ENCODE data around the gene RGL4.
"Not testable (repeated sequence)": the region's sequence is repeated elsewhere in the genome, so short reads cannot be mapped to it uniquely, and the experiment has no call there.

The RGL4 gene

GRCh38 chr22:23728108-23728507, 37.3 kb downstream of the RGL4 start:
- not testable (repeated sequence) for DNase-seq (ENCODE audit: extremely low read depth in 1 of 2, low read depth in 1 of 2)

GRCh38 chr22:23737696-23738095, 46.9 kb downstream of the RGL4 start:
- DNase-seq (ENCODE audit: extremely low read depth in 1 of 2, low read depth in 1 of 2) = no peak

- DNase-seq (ENCODE audit: extremely low read depth in 1 of 2, low read depth in 1 of 2) = no peak
Measured at GRCh38 chr22:23742505-23743264, 51.9 kb downstream of the RGL4 start.

GRCh38 chr22:23743303-23743705, 52.5 kb downstream of the RGL4 start:
- DNase-seq (ENCODE audit: extremely low read depth in 1 of 2, low read depth in 1 of 2) = no peak

GRCh38 chr22:23744001-23744400, 53.2 kb downstream of the RGL4 start:
- no peak for DNase-seq (ENCODE audit: extremely low read depth in 1 of 2, low read depth in 1 of 2)

GRCh38 chr22:23744485-23744884, 53.7 kb downstream of the RGL4 start:
- no peak for DNase-seq (ENCODE audit: extremely low read depth in 1 of 2, low read depth in 1 of 2)

- no peak for DNase-seq (ENCODE audit: extremely low read depth in 1 of 2, low read depth in 1 of 2)
Measured at GRCh38 chr22:23745791-23746190, 55.0 kb downstream of the RGL4 start.
